Skeletal muscle tissue (tissue), 4 donors: ENCODE data around the gene CABLES1. TPM values are rescaled to one million over a fixed set of nuclear protein-coding genes. Genes with fewer than 3 reads are reported as not detected.
A peak's percentile ranks its signal among the peaks of the same experiment; 100 is the strongest.
"Not testable (repeated sequence)": the region's sequence is repeated elsewhere in the genome, so short reads cannot be mapped to it uniquely, and the experiment has no call there.

Source experiments
- H3K27ac ChIP-seq: one replicate; pipeline ENCODE4 v1.7.0; 2013; ENCODE audit warnings: mild to moderate bottlenecking, low read depth, low read length, inconsistent platforms
- H3K27me3 ChIP-seq, 3 donors: one replicate each; pipeline ENCODE4 v1.7.0; 2013; ENCODE audit warnings: low read length in 3 of 3; ENCODE audit not compliant: control insufficient read depth in 3 of 3, insufficient read depth in 3 of 3
- H3K36me3 ChIP-seq, 3 donors: one replicate each; pipeline ENCODE4 v1.7.0; 2013; ENCODE audit warnings: low read length in 3 of 3; ENCODE audit not compliant: control insufficient read depth in 3 of 3, insufficient read depth in 3 of 3
- H3K4me1 ChIP-seq, 3 donors: one replicate each; pipeline ENCODE4 v1.7.0; 2013; ENCODE audit warnings: low read length in 3 of 3, mild to moderate bottlenecking in 3 of 3; ENCODE audit not compliant: control insufficient read depth in 3 of 3, insufficient read depth in 3 of 3
- H3K4me3 ChIP-seq, 3 donors: one replicate each; pipeline ENCODE4 v1.7.0; 2013; ENCODE audit warnings: low read length in 3 of 3
- H3K9ac ChIP-seq, 3 donors: one replicate each; pipeline ENCODE4 v1.7.0; 2013; ENCODE audit warnings: low read length in 3 of 3, mild to moderate bottlenecking in 3 of 3, moderate library complexity in 2 of 3, low read depth in 1 of 3
- H3K9me3 ChIP-seq, 3 donors: one replicate each; pipeline ENCODE4 v1.7.0; 2013; ENCODE audit warnings: low read length in 3 of 3; ENCODE audit not compliant: control insufficient read depth in 3 of 3
- total RNA-seq: library from RNA; depleted of rRNA; stranded (reverse); fragments of >200 nt; gene quantifications from one replicate; pipeline ENCODE4 v1.2.3, GENCODE V29; 2014
- donor health status: Osteomylitis.

Gene CABLES1
- total RNA-seq, 1 donor from 2014 or later: 4.7 TPM

GRCh38 chr18:23097016-23097415 is 38.3 kb upstream of the CABLES1 start:
- not testable (repeated sequence) for H3K27me3 ChIP-seq, H3K9ac ChIP-seq, H3K27ac ChIP-seq, H3K4me3 ChIP-seq, H3K9me3 ChIP-seq, H3K36me3 ChIP-seq, H3K4me1 ChIP-seq

DNA sequence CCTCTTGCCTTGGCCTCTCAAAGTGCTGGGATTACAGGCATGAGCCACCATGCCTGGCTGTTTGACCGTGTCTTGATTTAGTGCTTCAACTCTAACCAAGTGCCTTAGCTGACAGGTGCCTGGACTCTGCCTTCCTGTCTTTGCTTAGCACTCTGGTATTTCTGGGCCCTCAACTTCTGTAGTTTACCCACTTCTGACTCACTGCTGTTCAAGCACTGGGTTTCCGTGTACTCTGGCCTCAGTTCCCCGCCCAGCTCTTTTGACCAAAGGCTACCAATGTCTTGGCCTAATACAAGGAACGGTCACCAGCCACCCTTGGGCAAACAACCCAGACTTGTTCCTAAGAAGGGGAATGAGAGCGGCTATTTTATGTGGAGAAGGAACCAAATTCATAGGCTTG is 35.7 kb upstream of the CABLES1 start:
- H3K27ac ChIP-seq: no peak overlapping the region
- H3K36me3 ChIP-seq: no peaks in the 10 kb centered on the region
- no peaks in the 10 kb centered on the region for H3K4me1 ChIP-seq
- H3K9ac ChIP-seq: no peak overlapping the region
- H3K27me3 ChIP-seq: peaks cover 0 to 3% (median 0%) of the 10 kb centered on the region in 3 donors
- no peaks in the 10 kb centered on the region for H3K9me3 ChIP-seq
- no peak overlapping the region for H3K4me3 ChIP-seq

DNA sequence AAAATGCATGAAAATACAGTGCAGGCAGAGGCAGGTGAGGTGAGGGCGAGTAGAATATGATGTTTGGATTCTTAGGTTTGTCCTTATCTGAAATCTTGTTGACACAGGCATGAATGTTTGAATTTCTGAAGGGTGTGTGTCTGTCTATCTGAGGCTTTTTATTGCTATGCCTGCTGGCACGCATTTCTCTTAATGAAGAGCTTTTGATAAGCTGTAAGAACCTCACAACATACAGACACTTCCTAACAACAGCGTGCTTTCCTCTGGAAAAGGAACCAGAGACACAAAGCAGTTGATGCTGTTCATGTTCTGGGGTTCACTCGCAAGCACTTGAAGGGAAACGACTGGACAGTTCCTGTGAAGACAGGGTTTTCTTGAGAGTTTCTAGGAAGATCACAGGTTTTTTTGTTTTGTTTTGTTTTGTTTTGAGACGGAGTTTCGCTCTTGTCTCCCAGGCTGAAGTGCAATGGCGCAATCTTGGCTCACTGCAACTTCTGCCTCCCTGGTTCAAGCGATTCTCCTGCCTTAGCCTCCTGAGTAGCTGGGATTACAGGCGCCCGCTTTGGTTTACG is 33.3 kb upstream of the CABLES1 start:
- Histone ChIP-seq H3K9me3 (no peaks in the 10 kb centered on the region), H3K4me3 (no peak overlapping the region), H3K27me3 (no peaks in the 10 kb centered on the region), H3K27ac (no peak overlapping the region), H3K9ac (no peak overlapping the region), H3K36me3 (no peaks in the 10 kb centered on the region), H3K4me1 (no peaks in the 10 kb centered on the region)

GRCh38 chr18:23102493-23103261 is 32.6 kb upstream of the CABLES1 start:
- H3K4me1 ChIP-seq: no peaks in the 10 kb centered on the region
- no peaks in the 10 kb centered on the region for H3K9me3 ChIP-seq
- H3K9ac ChIP-seq: no peak overlapping the region
- H3K4me3 ChIP-seq: no peak overlapping the region
- H3K27ac ChIP-seq: no peak overlapping the region
- H3K27me3 ChIP-seq: no peaks in the 10 kb centered on the region
- no peaks in the 10 kb centered on the region for H3K36me3 ChIP-seq

DNA sequence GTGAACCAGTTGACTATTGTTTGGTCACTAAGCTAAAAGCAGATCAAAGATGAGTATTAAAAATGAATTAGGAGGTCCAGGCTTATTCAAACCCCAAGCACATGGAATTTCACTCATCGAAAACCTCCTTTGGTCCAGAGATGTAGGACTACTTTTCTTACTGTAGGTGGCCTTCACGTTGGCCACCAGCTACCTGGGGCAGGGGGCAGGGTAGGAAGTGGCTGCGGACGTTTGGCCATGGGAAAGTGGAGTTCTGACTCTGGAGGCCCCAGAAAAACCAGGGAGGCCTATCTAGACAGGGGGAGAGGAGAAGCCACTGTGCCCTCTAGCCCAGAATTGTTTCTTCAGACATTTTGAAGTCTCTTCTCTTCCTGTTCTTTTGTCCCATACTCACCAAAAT is 31.8 kb upstream of the CABLES1 start:
- Histone ChIP-seq H3K27ac (no peak overlapping the region), H3K36me3 (no peaks in the 10 kb centered on the region), H3K27me3 (no peaks in the 10 kb centered on the region), H3K9ac (no peak overlapping the region), H3K4me3 (no peak overlapping the region), H3K9me3 (no peaks in the 10 kb centered on the region), H3K4me1 (no peaks in the 10 kb centered on the region)

DNA sequence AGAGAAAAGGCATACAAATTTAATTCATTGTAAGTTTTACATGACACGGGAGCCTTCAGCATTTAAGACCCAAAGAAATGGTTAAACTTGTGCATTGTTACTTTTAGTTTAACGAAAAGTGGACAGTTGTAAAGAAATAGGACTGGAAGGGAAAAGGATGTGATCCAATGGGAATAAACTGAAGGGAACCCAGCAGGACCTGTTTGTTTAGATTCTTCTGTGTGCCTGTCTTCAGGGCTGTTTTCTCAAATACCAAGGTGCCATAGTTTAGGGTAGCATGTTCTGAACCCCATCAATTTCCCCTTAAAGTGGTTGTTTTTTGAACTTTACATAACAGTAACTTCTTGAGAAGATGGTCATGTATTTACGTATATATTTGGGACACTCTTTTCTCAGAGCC is 30.3 kb upstream of the CABLES1 start:
- no peak overlapping the region for H3K4me3 ChIP-seq
- H3K27ac ChIP-seq: no peak overlapping the region
- peaks cover 0 to 4% (median 0%) of the 10 kb centered on the region in 3 donors for H3K27me3 ChIP-seq
- no peaks in the 10 kb centered on the region for H3K36me3 ChIP-seq
- no peak overlapping the region for H3K9ac ChIP-seq
- H3K4me1 ChIP-seq: no peaks in the 10 kb centered on the region
- no peaks in the 10 kb centered on the region for H3K9me3 ChIP-seq

- no peaks in the 10 kb centered on the region for H3K36me3 ChIP-seq
- H3K4me1 ChIP-seq: no peaks in the 10 kb centered on the region
- peaks cover 0 to 4% (median 0%) of the 10 kb centered on the region in 3 donors for H3K27me3 ChIP-seq
- no peaks in the 10 kb centered on the region for H3K9me3 ChIP-seq
- H3K9ac ChIP-seq: no peak overlapping the region
- H3K27ac ChIP-seq: no peak overlapping the region
- H3K4me3 ChIP-seq: peak overlapping the region in 2 of 3 donors; percentile 27 to 34
These were observed 29.6 kb upstream of the CABLES1 start for GRCh38 chr18:23105581-23106219.

DNA sequence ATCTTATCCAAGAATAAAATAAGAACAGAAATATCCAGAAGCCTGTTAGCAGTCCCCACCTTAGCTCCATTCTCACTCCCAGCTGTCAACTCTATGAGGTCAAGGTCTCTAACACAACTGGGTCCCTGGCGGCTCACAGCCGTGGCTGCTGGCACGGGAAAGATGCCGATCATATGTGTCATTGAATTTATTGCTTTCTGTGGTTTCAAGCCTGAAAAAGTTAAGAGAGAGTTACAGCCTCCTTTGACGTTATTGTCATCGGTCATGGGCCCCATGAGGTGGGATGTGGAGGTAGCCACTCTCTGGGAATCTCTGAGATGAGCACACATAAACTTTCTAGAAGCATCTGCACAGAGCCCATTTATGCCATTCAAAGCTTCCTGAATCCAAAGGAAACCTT is 28.7 kb upstream of the CABLES1 start:
- H3K36me3 ChIP-seq: no peaks in the 10 kb centered on the region
- no peaks in the 10 kb centered on the region for H3K9me3 ChIP-seq
- no peak overlapping the region for H3K9ac ChIP-seq
- no peaks in the 10 kb centered on the region for H3K4me1 ChIP-seq
- no peak overlapping the region for H3K27ac ChIP-seq
- peak overlapping the region in 1 of 3 donors; percentile 14 for H3K4me3 ChIP-seq
- peaks cover 0 to 4% (median 0%) of the 10 kb centered on the region in 3 donors for H3K27me3 ChIP-seq

DNA sequence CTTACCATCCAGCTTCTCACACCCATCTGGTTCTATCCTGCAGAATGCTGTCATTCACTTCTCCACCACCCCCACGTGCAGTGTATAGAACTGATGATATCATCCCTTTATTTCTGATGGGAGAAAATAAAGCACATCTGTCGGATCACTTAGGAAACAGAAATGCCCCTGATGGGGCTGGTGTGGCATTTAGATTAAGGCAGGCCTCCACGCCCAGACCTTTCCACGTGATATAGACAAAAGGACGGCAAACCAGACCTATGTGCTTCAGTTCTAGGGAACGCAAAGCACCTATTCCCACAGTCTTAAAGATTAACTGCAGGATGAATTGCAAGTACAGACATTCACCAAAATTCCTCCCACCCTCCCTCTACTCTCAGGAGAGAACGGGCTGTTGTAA is 27.6 kb upstream of the CABLES1 start:
- Histone ChIP-seq H3K9me3 (peaks cover 0 to 2% (median 0%) of the 10 kb centered on the region in 3 donors), H3K4me3 (no peak overlapping the region), H3K9ac (no peak overlapping the region), H3K27me3 (peaks cover 0 to 4% (median 0%) of the 10 kb centered on the region in 3 donors), H3K4me1 (no peaks in the 10 kb centered on the region), H3K36me3 (no peaks in the 10 kb centered on the region), H3K27ac (no peak overlapping the region)

GRCh38 chr18:23108496-23108895 is 26.8 kb upstream of the CABLES1 start:
- no peak overlapping the region for H3K9ac ChIP-seq
- no peak overlapping the region for H3K4me3 ChIP-seq
- H3K4me1 ChIP-seq: no peaks in the 10 kb centered on the region
- no peak overlapping the region for H3K27ac ChIP-seq
- peaks cover 0 to 2% (median 0%) of the 10 kb centered on the region in 3 donors for H3K9me3 ChIP-seq
- no peaks in the 10 kb centered on the region for H3K36me3 ChIP-seq
- H3K27me3 ChIP-seq: peaks cover 0 to 4% (median 2%) of the 10 kb centered on the region in 3 donors
